Testis (tissue), 3 donors: Measurements from ENCODE around the gene GRWD1. TPM values are rescaled to one million over a fixed set of nuclear protein-coding genes. Genes with fewer than 3 reads are reported as not detected.

Source experiments
- DNase-seq: peaks from one replicate; pipeline ENCODE4 v3.0.0-alpha.2; 2019
- H3K27ac ChIP-seq, 2 donors: fragments of 200-600 bp; sonication (generic); one replicate each; pipeline ENCODE4 v1.5.1; 2019
- H3K27me3 ChIP-seq: fragments of 200-600 bp; sonication (generic); one replicate; pipeline ENCODE4 v1.5.1; 2019
- H3K36me3 ChIP-seq: fragments of 200-600 bp; sonication (generic); one replicate; pipeline ENCODE4 v1.5.1; 2017; ENCODE audit warnings: low read depth; ENCODE audit errors: missing control alignments
- H3K4me1 ChIP-seq: fragments of 200-600 bp; sonication (generic); one replicate; pipeline ENCODE4 v1.5.1; 2019
- H3K4me3 ChIP-seq, 2 donors: fragments of 200-600 bp; sonication (generic); one replicate each; pipeline ENCODE4 v1.5.1; 2017 to 2019
- H3K9me3 ChIP-seq: fragments of 200-600 bp; sonication (generic); one replicate; pipeline ENCODE4 v1.5.1; 2017
- CTCF ChIP-seq, 3 experiments: fragments of 450-650 bp in 2 of 3; fragments of 200-600 bp in 1 of 3; sonication (generic) in 1 of 3; IDR thresholded peaks; one replicate each; pipeline ENCODE4 v1.5.1; 2016 to 2019; ENCODE audit warnings: antibody characterized with exemption in 3 of 3, mild to moderate bottlenecking in 2 of 3, moderate library complexity in 1 of 3
- POLR2A ChIP-seq: fragments of 450-650 bp; IDR thresholded peaks from one replicate; pipeline ENCODE4 v1.6.1; 2017; ENCODE audit warnings: antibody characterized with exemption, mild to moderate bottlenecking, moderate library complexity
- WGBS, 2 donors: methylation state at CpG; one replicate each; pipeline ENCODE4 v1.1.5; 2018; 5-methylcytosine and 5-hydroxymethylcytosine counted together
- intact Hi-C: fragments of 100-400 bp; cut with DNase I; formaldehyde crosslinking; loops from one replicate; pipeline ENCODE4 v1.15.1; 2023; ENCODE audit warnings: low total_unique reads
- polyA plus RNA-seq: library from polyadenylated mRNA; stranded (reverse); fragments of 350-450 nt; fragmentation: Illumina TruSeq; extraction: RNeasy Lipid Tissue Mini Kit (QIAGEN cat#74804); gene quantifications from one replicate; pipeline ENCODE4 v1.2.3, GENCODE V29; 2014; ENCODE audit warnings: low read depth, low replicate concordance; ENCODE audit not compliant: insufficient read depth
- total RNA-seq, 2 donors: library from RNA; depleted of rRNA; stranded (reverse); fragments of >200 nt; gene quantifications; one replicate each; pipeline ENCODE4 v1.2.3, GENCODE V29; 2016

The GRWD1 gene
- total and polyA plus RNA-seq, 3 donors from 2014 or later, result 17.8 to 35.2 (median 32.8) TPM

DNA sequence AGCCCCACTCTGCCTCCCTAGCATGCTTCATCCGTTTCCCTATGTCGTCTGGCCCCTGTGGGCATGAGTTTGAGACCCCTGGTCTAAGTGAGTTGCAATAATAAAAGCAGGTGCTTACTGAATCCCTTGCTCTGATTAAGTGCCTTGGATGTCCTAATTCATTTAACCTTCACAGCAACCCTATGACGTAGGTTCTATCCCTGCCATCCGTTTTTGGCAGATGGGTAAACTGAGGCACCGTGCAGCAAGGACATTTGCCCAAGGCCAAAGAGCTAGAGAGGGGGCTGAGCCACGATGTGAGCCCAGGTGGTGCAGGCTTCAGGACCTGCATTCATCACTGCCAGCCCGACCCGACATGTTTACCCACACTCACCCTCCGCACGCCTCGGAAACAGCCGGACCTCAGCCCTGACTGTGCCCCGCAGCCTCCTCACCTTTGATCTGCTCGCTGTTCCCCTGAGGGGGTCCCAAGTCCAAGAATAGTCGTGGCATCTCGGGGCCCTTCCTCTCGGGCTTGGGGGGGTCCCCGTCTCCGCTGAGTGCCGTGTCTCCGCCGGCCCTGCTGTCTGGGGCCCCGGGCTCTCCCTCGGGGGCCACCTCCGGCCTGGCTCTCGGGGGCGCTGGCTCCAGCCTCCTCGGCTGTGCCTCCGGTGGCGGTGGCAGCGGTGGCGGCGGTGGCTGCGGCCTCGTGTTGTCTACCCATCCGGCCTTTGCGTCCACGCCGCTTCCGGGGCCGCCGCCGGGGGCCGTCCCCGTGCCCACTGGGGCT, 51.4 kb downstream of the GRWD1 start:
- peaks cover 3% of the 10 kb centered on the region for H3K4me1 ChIP-seq
- intact Hi-C loops, result no loop called here
- no peaks in the 10 kb centered on the region for H3K9me3 ChIP-seq
- H3K27ac ChIP-seq, result no peak overlapping the region
- H3K27me3 ChIP-seq, result no peaks in the 10 kb centered on the region
- WGBS, 2 donors, result 42 to 71% methylated on average over 5 to 45 of the region's 45 CpGs
- DNase-seq, result no peak
- H3K36me3 ChIP-seq, result no peaks in the 10 kb centered on the region
- TF ChIP-seq CTCF (IDR thresholded peaks at IDR 0.05), result no peak
- TF ChIP-seq POLR2A, result no peak
- H3K4me3 ChIP-seq, result no peak overlapping the region

DNA sequence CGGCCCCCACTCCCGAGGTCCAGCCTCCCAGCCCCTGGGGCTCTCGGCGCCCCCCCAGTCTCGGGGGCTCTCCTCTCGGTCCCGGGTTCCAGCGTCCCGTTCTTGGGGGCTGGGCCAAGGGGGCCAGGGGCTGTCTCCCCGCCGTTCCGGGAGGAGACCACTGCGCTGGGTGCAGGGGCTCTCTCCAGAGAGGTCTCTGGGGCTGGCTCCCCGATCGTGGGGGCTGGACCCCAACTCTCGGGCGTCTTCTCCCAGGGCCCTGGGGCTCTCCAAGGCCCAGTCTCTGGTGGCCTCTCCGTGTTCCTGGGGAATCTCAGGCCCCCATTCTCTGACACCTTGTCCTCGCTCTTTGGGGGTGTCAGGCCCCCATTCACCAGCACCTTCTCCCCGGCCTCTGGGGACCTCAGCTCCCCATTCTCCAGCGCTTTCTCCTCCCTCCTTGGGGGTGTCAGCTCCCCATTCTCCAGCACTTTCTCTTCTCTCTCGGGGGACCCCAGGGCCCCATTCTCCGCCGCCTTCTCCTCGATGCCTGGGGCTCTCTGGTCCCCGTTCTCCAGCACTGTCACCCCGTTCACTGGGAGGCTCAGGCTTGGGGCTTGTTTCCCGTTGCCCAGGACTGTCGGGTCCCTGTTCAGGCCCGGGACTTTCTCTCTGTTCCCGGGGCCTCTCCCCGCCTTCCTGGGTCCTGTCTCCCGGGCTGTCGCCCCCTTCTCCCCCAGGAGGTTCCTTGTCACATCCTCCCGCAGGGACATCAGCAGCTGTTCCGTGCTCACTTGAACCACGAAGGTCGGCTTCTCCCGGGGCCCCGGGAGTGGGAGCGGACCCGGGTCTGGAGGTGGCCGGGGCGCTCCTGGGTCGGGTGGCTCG, 52.2 kb downstream of the GRWD1 start:
- Histone ChIP-seq H3K4me3 (no peak overlapping the region), H3K27me3 (no peaks in the 10 kb centered on the region), H3K27ac (no peak overlapping the region), H3K9me3 (no peaks in the 10 kb centered on the region), H3K36me3 (no peaks in the 10 kb centered on the region), H3K4me1 (peaks cover 3% of the 10 kb centered on the region)
- TF ChIP-seq CTCF (IDR thresholded peaks at IDR 0.05) (no peak), POLR2A (no peak)
- WGBS, 2 donors, result 29 to 64% methylated on average over 20 to 46 of the region's 46 CpGs
- intact Hi-C loops, result no loop called here
- DNase-seq, result no peak

DNA sequence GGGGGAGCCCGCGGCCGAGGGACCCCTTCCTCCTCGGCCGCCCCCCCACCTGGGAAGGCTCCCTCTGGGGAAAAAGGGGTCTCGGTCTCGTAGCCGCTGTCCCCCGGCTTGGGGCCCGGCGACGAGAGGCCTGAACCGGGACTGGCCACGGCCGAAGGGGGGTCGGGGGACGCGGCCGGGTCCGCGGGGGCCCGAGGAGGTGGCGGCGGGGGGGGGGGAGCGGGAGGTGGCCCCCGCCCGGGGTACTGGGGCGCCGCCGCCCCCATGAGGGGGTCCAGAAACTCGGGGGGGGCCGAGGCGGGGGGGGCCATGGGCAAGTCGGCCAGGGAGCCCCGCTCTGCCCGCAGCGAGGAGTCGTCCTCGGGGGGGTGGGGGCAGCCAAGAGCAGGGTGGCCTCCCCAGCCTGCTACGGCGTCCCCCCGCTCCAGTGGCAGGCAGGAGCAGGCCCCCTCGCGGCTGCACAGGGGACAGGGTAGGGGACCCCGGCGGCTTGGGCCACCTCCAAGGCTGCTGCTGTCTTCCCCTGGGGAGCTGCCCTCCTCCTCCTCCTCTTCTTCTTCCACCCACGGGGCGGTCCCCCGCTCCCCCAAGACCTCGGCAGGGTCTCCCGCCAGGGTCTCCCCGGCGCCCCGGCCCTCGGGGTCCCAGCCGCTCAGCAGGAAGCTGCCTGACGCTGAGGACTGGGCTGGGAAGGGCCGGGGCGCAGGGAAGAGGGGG, 53.0 kb downstream of the GRWD1 start:
- intact Hi-C loops, result no loop called here
- WGBS, 2 donors, result 50% methylated on average over 39 of the region's 59 CpGs; no CpG with 5 or more reads in 1 of the 2 donors
- H3K27ac ChIP-seq, result no peak overlapping the region
- H3K9me3 ChIP-seq, result no peaks in the 10 kb centered on the region
- H3K27me3 ChIP-seq, result no peaks in the 10 kb centered on the region
- H3K4me1 ChIP-seq, result peaks cover 3% of the 10 kb centered on the region
- no peak for DNase-seq
- no peaks in the 10 kb centered on the region for H3K36me3 ChIP-seq
- no peak overlapping the region for H3K4me3 ChIP-seq
- TF ChIP-seq CTCF (IDR thresholded peaks at IDR 0.05), result no peak
- TF ChIP-seq POLR2A, result no peak

GRCh38 chr19:48499316-48500090, 53.7 kb downstream of the GRWD1 start:
- Histone ChIP-seq H3K36me3 (no peaks in the 10 kb centered on the region), H3K27ac (no peak overlapping the region), H3K9me3 (no peaks in the 10 kb centered on the region), H3K4me1 (no peaks in the 10 kb centered on the region), H3K27me3 (no peaks in the 10 kb centered on the region), H3K4me3 (no peak overlapping the region)
- 51 to 75% methylated on average over 2 to 41 of the region's 44 CpGs for WGBS, 2 donors
- no peak for DNase-seq
- intact Hi-C loops, result loop anchor here (10.0 kb wide), 1 partner anchor 85 kb away; no protein-coding TSS in a partner anchor
- TF ChIP-seq POLR2A (no peak), CTCF (IDR thresholded peaks at IDR 0.05) (no peak)
